ENCODE results near the gene NCS1.

NCS1 gene

DNA sequence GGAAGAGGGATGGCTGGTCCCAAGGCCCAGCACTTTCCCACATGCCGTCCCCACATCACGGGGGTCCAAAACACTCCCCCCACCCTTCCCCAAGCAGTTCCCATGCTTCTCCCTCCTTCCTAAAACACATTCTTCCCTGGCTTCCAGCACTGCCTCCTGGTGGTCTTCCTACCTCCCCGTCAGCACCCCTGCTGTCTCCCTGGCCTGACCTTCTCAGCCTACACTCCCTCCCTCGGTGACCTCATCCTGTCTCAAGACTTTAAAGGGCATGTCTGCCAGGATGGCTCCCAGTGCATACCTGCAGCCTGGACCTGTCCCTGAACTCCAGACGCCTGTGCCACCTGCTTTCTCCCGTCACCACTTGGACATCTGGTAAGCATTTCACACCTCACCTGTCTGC lies 4.3 kb upstream of the NCS1 start:
- H3K4me3 ChIP-seq (ENCODE audit: low read length), result no peak overlapping the region
- H3K4me2 ChIP-seq (ENCODE audit: low read length), result no peak overlapping the region
- H3K9me3 ChIP-seq (ENCODE audit: insufficient read depth, low read length), result no peaks in the 10 kb centered on the region
- H3K4me1 ChIP-seq (ENCODE audit: low read length), result no peaks in the 10 kb centered on the region
- no peak overlapping the region for H2AFZ ChIP-seq (ENCODE audit: low read depth, low read length)
- H3K79me2 ChIP-seq (ENCODE audit: low read length), result no peaks in the 10 kb centered on the region
- H3K27ac ChIP-seq (ENCODE audit: low read length), result no peak overlapping the region
- H4K20me1 ChIP-seq (ENCODE audit: insufficient read depth, low read length), result no peaks in the 10 kb centered on the region
- H3K36me3 ChIP-seq (replicated peaks; ENCODE audit: low read depth, low read length), result no peaks in the 10 kb centered on the region
- H3K9ac ChIP-seq (ENCODE audit: low read length), result no peak overlapping the region
- TF ChIP-seq EZH2phosphoT487 (IDR thresholded peaks at IDR 0.05; ENCODE audit: low read depth), result no peak
- TF ChIP-seq, protein P1, sequence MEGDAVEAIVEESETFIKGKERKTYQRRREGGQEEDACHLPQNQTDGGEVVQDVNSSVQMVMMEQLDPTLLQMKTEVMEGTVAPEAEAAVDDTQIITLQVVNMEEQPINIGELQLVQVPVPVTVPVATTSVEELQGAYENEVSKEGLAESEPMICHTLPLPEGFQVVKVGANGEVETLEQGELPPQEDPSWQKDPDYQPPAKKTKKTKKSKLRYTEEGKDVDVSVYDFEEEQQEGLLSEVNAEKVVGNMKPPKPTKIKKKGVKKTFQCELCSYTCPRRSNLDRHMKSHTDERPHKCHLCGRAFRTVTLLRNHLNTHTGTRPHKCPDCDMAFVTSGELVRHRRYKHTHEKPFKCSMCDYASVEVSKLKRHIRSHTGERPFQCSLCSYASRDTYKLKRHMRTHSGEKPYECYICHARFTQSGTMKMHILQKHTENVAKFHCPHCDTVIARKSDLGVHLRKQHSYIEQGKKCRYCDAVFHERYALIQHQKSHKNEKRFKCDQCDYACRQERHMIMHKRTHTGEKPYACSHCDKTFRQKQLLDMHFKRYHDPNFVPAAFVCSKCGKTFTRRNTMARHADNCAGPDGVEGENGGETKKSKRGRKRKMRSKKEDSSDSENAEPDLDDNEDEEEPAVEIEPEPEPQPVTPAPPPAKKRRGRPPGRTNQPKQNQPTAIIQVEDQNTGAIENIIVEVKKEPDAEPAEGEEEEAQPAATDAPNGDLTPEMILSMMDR (IDR thresholded peaks at IDR 0.05; ENCODE audit: low read depth, low read length), result no peak
- H3K27me3 ChIP-seq (ENCODE audit: low read depth, low read length), result no peaks in the 10 kb centered on the region

DNA sequence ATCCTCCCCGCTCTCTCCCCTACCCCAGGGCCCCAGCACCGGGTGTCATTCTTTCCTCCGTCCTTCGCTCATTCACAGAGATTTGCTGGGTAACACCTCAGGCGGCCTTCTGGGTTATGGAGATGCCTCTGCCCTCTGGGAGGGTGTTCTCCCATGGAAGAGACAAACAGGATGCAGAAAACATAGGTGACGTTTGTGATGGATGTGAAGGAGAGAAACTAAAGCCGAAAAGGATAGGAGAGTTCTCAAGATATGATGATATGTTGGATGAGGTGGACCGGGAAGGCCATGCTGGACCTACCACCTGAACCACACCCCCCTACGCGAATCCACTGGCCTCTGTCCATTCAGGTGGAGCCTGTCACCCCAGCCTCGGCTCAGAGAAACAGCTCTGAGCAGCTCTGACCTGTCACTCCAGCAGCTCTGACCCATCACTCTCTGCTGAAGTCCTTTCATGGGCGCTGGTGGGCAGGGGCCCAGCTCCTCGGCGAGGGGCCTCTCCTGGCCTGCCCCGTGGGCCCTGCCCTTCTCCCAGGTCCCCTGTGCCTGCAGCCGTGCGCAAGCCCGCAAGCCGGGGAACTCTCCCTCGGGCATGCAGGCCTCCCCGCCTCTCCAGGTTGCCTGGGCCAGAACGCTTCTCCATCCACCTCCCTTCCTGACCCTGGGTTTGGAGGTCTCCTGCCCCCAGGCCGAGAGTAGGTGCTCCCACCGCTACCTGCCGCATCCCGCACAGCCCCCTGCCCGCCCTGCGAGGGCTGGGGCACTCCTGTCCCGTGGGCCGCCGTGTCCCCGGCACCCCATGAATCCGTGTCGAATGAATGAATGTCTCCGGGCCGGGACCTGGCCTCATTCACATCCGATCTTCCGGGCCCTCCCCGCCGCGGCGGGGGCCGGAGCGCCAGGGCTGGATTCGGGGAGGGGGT lies 717 bp upstream of the NCS1 start:
- Histone ChIP-seq H2AFZ (ENCODE audit: low read depth, low read length) (no peak overlapping the region), H3K4me2 (ENCODE audit: low read length) (no peak overlapping the region), H3K9ac (ENCODE audit: low read length) (no peak overlapping the region), H3K27ac (ENCODE audit: low read length) (no peak overlapping the region), H3K27me3 (ENCODE audit: low read depth, low read length) (no peaks in the 10 kb centered on the region), H3K36me3 (replicated peaks; ENCODE audit: low read depth, low read length) (no peaks in the 10 kb centered on the region), H3K79me2 (ENCODE audit: low read length) (no peaks in the 10 kb centered on the region), H3K9me3 (ENCODE audit: insufficient read depth, low read length) (no peaks in the 10 kb centered on the region), H3K4me1 (ENCODE audit: low read length) (no peaks in the 10 kb centered on the region), H4K20me1 (ENCODE audit: insufficient read depth, low read length) (no peaks in the 10 kb centered on the region), H3K4me3 (ENCODE audit: low read length) (no peak overlapping the region)
- TF ChIP-seq, protein P1 (IDR thresholded peaks at IDR 0.05; ENCODE audit: low read depth, low read length), result no peak
- TF ChIP-seq EZH2phosphoT487 (IDR thresholded peaks at IDR 0.05; ENCODE audit: low read depth), result no peak

DNA sequence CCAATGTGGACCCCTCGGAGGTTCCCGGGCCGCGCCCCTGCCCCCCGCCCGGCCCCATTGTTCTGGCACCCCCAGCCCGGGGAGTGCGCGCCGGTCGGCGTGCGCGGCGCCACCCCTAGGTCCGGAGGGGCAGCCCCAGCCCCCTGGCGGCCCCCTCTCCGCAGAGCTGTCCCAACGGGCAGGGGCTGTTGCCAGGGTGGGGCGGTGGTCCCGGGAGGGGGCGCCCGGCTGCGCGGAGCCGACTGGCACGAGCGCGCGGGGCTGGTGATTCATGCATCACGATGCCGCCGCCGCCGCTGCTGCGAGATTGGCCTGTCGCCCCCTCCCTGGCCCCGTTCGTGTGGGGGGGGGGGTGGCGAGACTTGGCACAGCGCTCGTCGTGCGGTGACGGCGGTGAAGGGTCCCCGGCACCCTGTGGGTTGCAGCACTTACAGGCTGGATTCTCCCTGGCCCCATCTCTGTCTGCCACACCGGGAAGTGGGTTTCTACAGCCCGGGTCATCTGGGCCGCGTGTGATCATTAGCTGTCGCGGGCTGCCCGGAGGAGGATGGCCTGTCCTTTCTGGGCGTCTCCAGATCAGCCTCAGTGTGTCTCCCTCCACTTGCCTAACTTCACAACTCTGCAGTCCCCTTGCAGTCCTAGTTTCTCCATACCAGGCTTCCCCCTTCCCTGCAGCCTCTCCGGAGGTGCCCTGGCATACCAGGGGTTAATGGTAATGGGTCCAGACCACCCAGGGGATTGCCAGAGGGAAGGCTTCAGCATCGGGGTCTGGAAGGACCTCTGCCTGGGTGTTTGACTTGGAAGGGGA lies 858 bp downstream of the NCS1 start:
- no peak overlapping the region for H3K4me2 ChIP-seq (ENCODE audit: low read length)
- H3K27me3 ChIP-seq (ENCODE audit: low read depth, low read length), result no peaks in the 10 kb centered on the region
- H3K27ac ChIP-seq (ENCODE audit: low read length), result no peak overlapping the region
- no peaks in the 10 kb centered on the region for H3K9me3 ChIP-seq (ENCODE audit: insufficient read depth, low read length)
- no peak for TF ChIP-seq EZH2phosphoT487 (IDR thresholded peaks at IDR 0.05; ENCODE audit: low read depth)
- TF ChIP-seq, protein P1 (IDR thresholded peaks at IDR 0.05; ENCODE audit: low read depth, low read length), result no peak
- no peak overlapping the region for H3K4me3 ChIP-seq (ENCODE audit: low read length)
- no peaks in the 10 kb centered on the region for H3K4me1 ChIP-seq (ENCODE audit: low read length)
- no peaks in the 10 kb centered on the region for H3K36me3 ChIP-seq (replicated peaks; ENCODE audit: low read depth, low read length)
- no peaks in the 10 kb centered on the region for H4K20me1 ChIP-seq (ENCODE audit: insufficient read depth, low read length)
- H2AFZ ChIP-seq (ENCODE audit: low read depth, low read length), result no peak overlapping the region
- H3K9ac ChIP-seq (ENCODE audit: low read length), result no peak overlapping the region
- no peaks in the 10 kb centered on the region for H3K79me2 ChIP-seq (ENCODE audit: low read length)

DNA sequence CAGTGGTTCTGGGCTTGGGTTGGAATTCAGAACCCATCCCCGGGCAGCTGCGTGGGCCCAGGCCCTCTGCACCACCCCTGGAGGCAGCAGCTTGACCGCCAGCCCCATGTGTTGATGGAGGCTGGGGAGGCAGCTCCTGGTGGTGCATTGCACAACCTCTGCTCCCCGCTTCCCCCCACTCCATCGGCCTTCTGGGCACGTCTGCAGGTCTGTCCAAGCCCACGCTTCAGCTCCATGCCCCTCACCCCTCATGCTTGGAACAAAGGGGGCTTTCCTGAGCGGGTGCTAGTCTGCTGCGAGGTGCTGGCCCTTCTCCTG lies 1.4 kb downstream of the NCS1 start:
- TF ChIP-seq, protein P1 (IDR thresholded peaks at IDR 0.05; ENCODE audit: low read depth, low read length), result no peak
- no peak for TF ChIP-seq EZH2phosphoT487 (IDR thresholded peaks at IDR 0.05; ENCODE audit: low read depth)
- Histone ChIP-seq H3K27ac (ENCODE audit: low read length) (no peak overlapping the region), H3K4me2 (ENCODE audit: low read length) (no peak overlapping the region), H4K20me1 (ENCODE audit: insufficient read depth, low read length) (no peaks in the 10 kb centered on the region), H3K4me3 (ENCODE audit: low read length) (no peak overlapping the region), H3K4me1 (ENCODE audit: low read length) (no peaks in the 10 kb centered on the region), H3K27me3 (ENCODE audit: low read depth, low read length) (no peaks in the 10 kb centered on the region), H3K36me3 (replicated peaks; ENCODE audit: low read depth, low read length) (no peaks in the 10 kb centered on the region), H3K9ac (ENCODE audit: low read length) (no peak overlapping the region), H2AFZ (ENCODE audit: low read depth, low read length) (no peak overlapping the region), H3K79me2 (ENCODE audit: low read length) (no peaks in the 10 kb centered on the region), H3K9me3 (ENCODE audit: insufficient read depth, low read length) (no peaks in the 10 kb centered on the region)
